WTC11 (cell line): Measurements from ENCODE around the gene PLXDC2. TPM values are rescaled to one million over a fixed set of nuclear protein-coding genes. Genes with fewer than 3 reads are reported as not detected.

Source experiments
- ATF1 ChIP-seq: sonication (generic); formaldehyde crosslinking; IDR thresholded peaks from 2 replicates; pipeline ENCODE4 v1.8.1; 2023; ENCODE audit warnings: mild to moderate bottlenecking, moderate library complexity, missing genetic modification reagents
- FOXP1 ChIP-seq: sonication (generic); formaldehyde crosslinking; IDR thresholded peaks from 2 replicates; pipeline ENCODE4 v1.8.0; 2022; ENCODE audit warnings: missing genetic modification reagents, mild to moderate bottlenecking, moderate library complexity, borderline replicate concordance
- MXD4 ChIP-seq: fragments of 250-450 bp; sonication (Bioruptor Pico); IDR thresholded peaks from 2 replicates; pipeline ENCODE4 v1.8.0; 2021; ENCODE audit warnings: mild to moderate bottlenecking, moderate library complexity, borderline replicate concordance
- NFYB ChIP-seq: sonication (generic); formaldehyde crosslinking; conservative IDR thresholded peaks from 2 replicates; pipeline ENCODE4 v1.8.0; 2022; ENCODE audit warnings: low read depth, missing genetic modification reagents
- NR3C1 ChIP-seq: sonication (generic); formaldehyde crosslinking; conservative IDR thresholded peaks from 2 replicates; pipeline ENCODE4 v1.8.1; 2023; ENCODE audit warnings: low read depth, mild to moderate bottlenecking, missing genetic modification reagents
- ZBTB21 ChIP-seq: sonication (generic); formaldehyde crosslinking; IDR thresholded peaks from 2 replicates; pipeline ENCODE4 v1.8.1; 2023; ENCODE audit warnings: mild to moderate bottlenecking, missing genetic modification reagents, borderline replicate concordance
- total RNA-seq: library from RNA; stranded (reverse); gene quantifications from 3 replicates; pipeline ENCODE4 v1.2.3, GENCODE V29; 2021
- TF ChIP-seq, protein P1 (sequence below): sonication (generic); formaldehyde crosslinking; IDR thresholded peaks from 2 replicates; pipeline ENCODE4 v1.8.1; 2023; ENCODE audit warnings: mild to moderate bottlenecking, missing genetic modification reagents
- TF ChIP-seq, protein P2 (sequence below): fragments of 250-450 bp; sonication (Bioruptor Pico); IDR thresholded peaks from 2 replicates; pipeline ENCODE4 v1.9.0; 2021; ENCODE audit warnings: mild to moderate bottlenecking, borderline replicate concordance
- TF ChIP-seq, protein P3 (sequence below): sonication (generic); formaldehyde crosslinking; IDR thresholded peaks from 2 replicates; pipeline ENCODE4 v1.8.0; 2022; ENCODE audit warnings: mild to moderate bottlenecking, missing genetic modification reagents
- TF ChIP-seq, protein P4 (sequence below): fragments of 250-450 bp; sonication (Bioruptor Pico); IDR thresholded peaks from 2 replicates; pipeline ENCODE4 v2.1.2; 2022; ENCODE audit warnings: mild to moderate bottlenecking, moderate library complexity
- TF ChIP-seq, protein P5 (sequence below): sonication (generic); formaldehyde crosslinking; IDR thresholded peaks from 2 replicates; pipeline ENCODE4 v1.8.1; 2022; ENCODE audit warnings: missing genetic modification reagents, borderline replicate concordance
- TF ChIP-seq, protein P6 (sequence below): sonication (generic); formaldehyde crosslinking; IDR thresholded peaks from 2 replicates; pipeline ENCODE4 v1.8.0; 2022; ENCODE audit warnings: mild to moderate bottlenecking, missing genetic modification reagents
- TF ChIP-seq, protein P7 (sequence below): sonication (generic); formaldehyde crosslinking; conservative IDR thresholded peaks from 2 replicates; pipeline ENCODE4 v1.8.1; 2022; ENCODE audit warnings: mild to moderate bottlenecking, missing genetic modification reagents
- TF ChIP-seq, protein P8 (sequence below): sonication (generic); formaldehyde crosslinking; IDR thresholded peaks from 2 replicates; pipeline ENCODE4 v1.8.1; 2023; ENCODE audit warnings: mild to moderate bottlenecking, missing genetic modification reagents, moderate library complexity

Gene PLXDC2
- total RNA-seq, 1 experiment from 2014 or later, result 31.7 TPM

DNA sequence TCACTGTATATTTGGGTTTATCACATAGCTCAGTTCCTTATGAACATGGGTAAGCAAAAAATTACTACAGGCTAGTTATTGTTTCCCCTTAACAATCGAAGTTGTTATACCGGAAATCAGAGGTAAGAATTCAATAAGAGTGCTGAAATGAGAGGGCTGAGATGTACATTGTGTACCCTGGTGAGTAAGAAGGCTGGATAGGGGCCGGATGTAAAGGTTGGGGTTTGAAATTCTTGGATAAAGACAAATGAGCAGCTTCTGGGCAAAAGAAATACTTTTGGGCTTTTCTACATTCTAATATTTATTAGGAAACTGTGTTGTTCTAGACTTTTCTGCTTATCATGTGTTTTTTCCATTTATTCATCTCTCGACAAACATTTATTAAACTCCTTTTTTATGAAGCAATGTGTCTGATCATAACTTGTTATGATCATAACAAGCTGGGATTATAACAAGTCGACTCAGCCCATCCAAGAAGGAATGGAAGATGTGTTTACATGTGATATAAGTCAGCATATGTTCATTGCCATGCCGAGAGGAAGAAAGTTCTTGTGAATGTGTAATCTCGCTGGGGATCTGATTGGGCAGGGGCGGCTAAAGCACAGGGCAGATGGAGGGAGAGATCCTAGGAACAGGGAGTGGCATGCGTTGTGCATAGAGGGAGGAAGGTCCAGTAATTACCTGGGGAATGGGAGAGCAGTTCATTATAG, 155.3 kb downstream of the PLXDC2 start (continued):
- TF ChIP-seq, protein P1, sequence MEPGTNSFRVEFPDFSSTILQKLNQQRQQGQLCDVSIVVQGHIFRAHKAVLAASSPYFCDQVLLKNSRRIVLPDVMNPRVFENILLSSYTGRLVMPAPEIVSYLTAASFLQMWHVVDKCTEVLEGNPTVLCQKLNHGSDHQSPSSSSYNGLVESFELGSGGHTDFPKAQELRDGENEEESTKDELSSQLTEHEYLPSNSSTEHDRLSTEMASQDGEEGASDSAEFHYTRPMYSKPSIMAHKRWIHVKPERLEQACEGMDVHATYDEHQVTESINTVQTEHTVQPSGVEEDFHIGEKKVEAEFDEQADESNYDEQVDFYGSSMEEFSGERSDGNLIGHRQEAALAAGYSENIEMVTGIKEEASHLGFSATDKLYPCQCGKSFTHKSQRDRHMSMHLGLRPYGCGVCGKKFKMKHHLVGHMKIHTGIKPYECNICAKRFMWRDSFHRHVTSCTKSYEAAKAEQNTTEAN (CRISPR knock-in tag), result no peak
- TF ChIP-seq NFYB (CRISPR knock-in tag) (no peak), ZBTB21 (CRISPR knock-in tag) (no peak), ATF1 (CRISPR knock-in tag) (no peak), NR3C1 (CRISPR knock-in tag) (no peak), MXD4 (CRISPR knock-in tag) (no peak), FOXP1 (CRISPR knock-in tag) (no peak)
- TF ChIP-seq, protein P2, sequence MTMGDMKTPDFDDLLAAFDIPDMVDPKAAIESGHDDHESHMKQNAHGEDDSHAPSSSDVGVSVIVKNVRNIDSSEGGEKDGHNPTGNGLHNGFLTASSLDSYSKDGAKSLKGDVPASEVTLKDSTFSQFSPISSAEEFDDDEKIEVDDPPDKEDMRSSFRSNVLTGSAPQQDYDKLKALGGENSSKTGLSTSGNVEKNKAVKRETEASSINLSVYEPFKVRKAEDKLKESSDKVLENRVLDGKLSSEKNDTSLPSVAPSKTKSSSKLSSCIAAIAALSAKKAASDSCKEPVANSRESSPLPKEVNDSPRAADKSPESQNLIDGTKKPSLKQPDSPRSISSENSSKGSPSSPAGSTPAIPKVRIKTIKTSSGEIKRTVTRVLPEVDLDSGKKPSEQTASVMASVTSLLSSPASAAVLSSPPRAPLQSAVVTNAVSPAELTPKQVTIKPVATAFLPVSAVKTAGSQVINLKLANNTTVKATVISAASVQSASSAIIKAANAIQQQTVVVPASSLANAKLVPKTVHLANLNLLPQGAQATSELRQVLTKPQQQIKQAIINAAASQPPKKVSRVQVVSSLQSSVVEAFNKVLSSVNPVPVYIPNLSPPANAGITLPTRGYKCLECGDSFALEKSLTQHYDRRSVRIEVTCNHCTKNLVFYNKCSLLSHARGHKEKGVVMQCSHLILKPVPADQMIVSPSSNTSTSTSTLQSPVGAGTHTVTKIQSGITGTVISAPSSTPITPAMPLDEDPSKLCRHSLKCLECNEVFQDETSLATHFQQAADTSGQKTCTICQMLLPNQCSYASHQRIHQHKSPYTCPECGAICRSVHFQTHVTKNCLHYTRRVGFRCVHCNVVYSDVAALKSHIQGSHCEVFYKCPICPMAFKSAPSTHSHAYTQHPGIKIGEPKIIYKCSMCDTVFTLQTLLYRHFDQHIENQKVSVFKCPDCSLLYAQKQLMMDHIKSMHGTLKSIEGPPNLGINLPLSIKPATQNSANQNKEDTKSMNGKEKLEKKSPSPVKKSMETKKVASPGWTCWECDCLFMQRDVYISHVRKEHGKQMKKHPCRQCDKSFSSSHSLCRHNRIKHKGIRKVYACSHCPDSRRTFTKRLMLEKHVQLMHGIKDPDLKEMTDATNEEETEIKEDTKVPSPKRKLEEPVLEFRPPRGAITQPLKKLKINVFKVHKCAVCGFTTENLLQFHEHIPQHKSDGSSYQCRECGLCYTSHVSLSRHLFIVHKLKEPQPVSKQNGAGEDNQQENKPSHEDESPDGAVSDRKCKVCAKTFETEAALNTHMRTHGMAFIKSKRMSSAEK (CRISPR knock-in tag), result no peak
- TF ChIP-seq, protein P3, sequence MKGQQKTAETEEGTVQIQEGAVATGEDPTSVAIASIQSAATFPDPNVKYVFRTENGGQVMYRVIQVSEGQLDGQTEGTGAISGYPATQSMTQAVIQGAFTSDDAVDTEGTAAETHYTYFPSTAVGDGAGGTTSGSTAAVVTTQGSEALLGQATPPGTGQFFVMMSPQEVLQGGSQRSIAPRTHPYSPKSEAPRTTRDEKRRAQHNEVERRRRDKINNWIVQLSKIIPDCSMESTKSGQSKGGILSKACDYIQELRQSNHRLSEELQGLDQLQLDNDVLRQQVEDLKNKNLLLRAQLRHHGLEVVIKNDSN (CRISPR knock-in tag), result no peak
- TF ChIP-seq, protein P4, sequence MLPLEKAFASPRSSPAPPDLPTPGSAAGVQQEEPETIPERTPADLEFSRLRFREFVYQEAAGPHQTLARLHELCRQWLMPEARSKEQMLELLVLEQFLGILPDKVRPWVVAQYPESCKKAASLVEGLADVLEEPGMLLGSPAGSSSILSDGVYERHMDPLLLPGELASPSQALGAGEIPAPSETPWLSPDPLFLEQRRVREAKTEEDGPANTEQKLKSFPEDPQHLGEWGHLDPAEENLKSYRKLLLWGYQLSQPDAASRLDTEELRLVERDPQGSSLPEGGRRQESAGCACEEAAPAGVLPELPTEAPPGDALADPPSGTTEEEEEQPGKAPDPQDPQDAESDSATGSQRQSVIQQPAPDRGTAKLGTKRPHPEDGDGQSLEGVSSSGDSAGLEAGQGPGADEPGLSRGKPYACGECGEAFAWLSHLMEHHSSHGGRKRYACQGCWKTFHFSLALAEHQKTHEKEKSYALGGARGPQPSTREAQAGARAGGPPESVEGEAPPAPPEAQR (CRISPR knock-in tag), result no peak
- TF ChIP-seq, protein P5, sequence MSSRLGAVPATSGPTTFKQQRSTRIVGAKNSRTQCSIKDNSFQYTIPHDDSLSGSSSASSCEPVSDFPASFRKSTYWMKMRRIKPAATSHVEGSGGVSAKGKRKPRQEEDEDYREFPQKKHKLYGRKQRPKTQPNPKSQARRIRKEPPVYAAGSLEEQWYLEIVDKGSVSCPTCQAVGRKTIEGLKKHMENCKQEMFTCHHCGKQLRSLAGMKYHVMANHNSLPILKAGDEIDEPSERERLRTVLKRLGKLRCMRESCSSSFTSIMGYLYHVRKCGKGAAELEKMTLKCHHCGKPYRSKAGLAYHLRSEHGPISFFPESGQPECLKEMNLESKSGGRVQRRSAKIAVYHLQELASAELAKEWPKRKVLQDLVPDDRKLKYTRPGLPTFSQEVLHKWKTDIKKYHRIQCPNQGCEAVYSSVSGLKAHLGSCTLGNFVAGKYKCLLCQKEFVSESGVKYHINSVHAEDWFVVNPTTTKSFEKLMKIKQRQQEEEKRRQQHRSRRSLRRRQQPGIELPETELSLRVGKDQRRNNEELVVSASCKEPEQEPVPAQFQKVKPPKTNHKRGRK (CRISPR knock-in tag), result no peak
- TF ChIP-seq, protein P6, sequence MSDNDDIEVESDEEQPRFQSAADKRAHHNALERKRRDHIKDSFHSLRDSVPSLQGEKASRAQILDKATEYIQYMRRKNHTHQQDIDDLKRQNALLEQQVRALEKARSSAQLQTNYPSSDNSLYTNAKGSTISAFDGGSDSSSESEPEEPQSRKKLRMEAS (CRISPR knock-in tag), result no peak
- TF ChIP-seq, protein P7, sequence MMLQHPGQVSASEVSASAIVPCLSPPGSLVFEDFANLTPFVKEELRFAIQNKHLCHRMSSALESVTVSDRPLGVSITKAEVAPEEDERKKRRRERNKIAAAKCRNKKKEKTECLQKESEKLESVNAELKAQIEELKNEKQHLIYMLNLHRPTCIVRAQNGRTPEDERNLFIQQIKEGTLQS (CRISPR knock-in tag), result no peak
- TF ChIP-seq, protein P8, sequence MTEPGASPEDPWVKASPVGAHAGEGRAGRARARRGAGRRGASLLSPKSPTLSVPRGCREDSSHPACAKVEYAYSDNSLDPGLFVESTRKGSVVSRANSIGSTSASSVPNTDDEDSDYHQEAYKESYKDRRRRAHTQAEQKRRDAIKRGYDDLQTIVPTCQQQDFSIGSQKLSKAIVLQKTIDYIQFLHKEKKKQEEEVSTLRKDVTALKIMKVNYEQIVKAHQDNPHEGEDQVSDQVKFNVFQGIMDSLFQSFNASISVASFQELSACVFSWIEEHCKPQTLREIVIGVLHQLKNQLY, result no peak
- TF ChIP-seq, all 79 proteins: peak for 0
